Common myeloid progenitor, CD34-positive (primary cell): ENCODE results near the gene EIF5.
A peak's percentile ranks its signal among the peaks of the same experiment; 100 is the strongest.

Source experiments
- CTCF ChIA-PET: fragments of 350-600 bp; sonication (Branson Sonifier 250); formaldehyde crosslinking; loops from one replicate; lab custom pipeline; 2021; ENCODE audit warnings: antibody characterized with exemption; lab: Charles Lee
- POLR2A ChIA-PET: fragments of 350-600 bp; sonication (Branson Sonifier 250); formaldehyde crosslinking; loops from one replicate; lab custom pipeline; 2021; ENCODE audit warnings: antibody characterized with exemption; lab: Charles Lee
- DNase-seq, 3 donors: peaks; one replicate each; pipeline versions ENCODE4 v3.0.0 to v3.0.0-alpha.2; 2013
- H3K27ac ChIP-seq, 2 experiments: 1 replicate in 1 of 2; 2 replicates in 1 of 2; pipeline ENCODE4 v1.7.0; 2013; ENCODE audit warnings: inconsistent platforms in 2 of 2, low read length in 2 of 2, mild to moderate bottlenecking in 2 of 2, low read depth in 1 of 2, moderate library complexity in 1 of 2; ENCODE audit not compliant: severe bottlenecking in 2 of 2, insufficient read depth in 1 of 2, poor library complexity in 1 of 2
- H3K27me3 ChIP-seq, 5 experiments: replicated peaks in 2 of 5; 1 replicate in 3 of 5; 2 replicates in 2 of 5; pipeline versions ENCODE4 v1.6.1 to v1.7.0; 2013; ENCODE audit warnings: low read length in 4 of 5, mild to moderate bottlenecking in 2 of 5, moderate library complexity in 2 of 5, inconsistent platforms in 1 of 5; ENCODE audit not compliant: insufficient read depth in 5 of 5, control insufficient read depth in 4 of 5
- H3K36me3 ChIP-seq, 4 experiments: 1 replicate in 2 of 4; 2 replicates in 2 of 4; pipeline versions ENCODE4 v1.6.1 to v1.7.0; 2013; ENCODE audit warnings: low read length in 3 of 4, control low read depth in 1 of 4, mild to moderate bottlenecking in 1 of 4; ENCODE audit not compliant: control insufficient read depth in 4 of 4, insufficient read depth in 4 of 4
- H3K4me1 ChIP-seq, 4 experiments: 1 replicate in 3 of 4; 2 replicates in 1 of 4; pipeline versions ENCODE4 v1.6.1 to v1.7.1; 2013; ENCODE audit warnings: low read length in 3 of 4, mild to moderate bottlenecking in 3 of 4, control low read depth in 1 of 4, inconsistent platforms in 1 of 4, moderate library complexity in 1 of 4; ENCODE audit not compliant: control insufficient read depth in 4 of 4, insufficient read depth in 4 of 4; ENCODE audit errors: control extremely low read depth in 1 of 4
- H3K4me3 ChIP-seq, 7 experiments: 1 replicate in 4 of 7; 2 replicates in 3 of 7; pipeline versions ENCODE4 v1.5.1 to v1.7.0; 2013; ENCODE audit warnings: mild to moderate bottlenecking in 7 of 7, low read length in 6 of 7, moderate library complexity in 6 of 7, inconsistent platforms in 2 of 7, low read depth in 2 of 7, control low read depth in 1 of 7; ENCODE audit not compliant: insufficient read depth in 4 of 7, control insufficient read depth in 1 of 7; ENCODE audit errors: extremely low read depth in 1 of 7
- H3K9me3 ChIP-seq, 5 experiments: 1 replicate in 4 of 5; 2 replicates in 1 of 5; pipeline versions ENCODE4 v1.6.1 to v1.7.1; 2013; ENCODE audit warnings: low read length in 4 of 5, mild to moderate bottlenecking in 2 of 5, inconsistent platforms in 1 of 5, low read depth in 1 of 5, moderate library complexity in 1 of 5; ENCODE audit not compliant: control insufficient read depth in 4 of 5, insufficient read depth in 2 of 5; ENCODE audit errors: control extremely low read depth in 1 of 5
- WGBS: methylation state at CpG from one replicate; pipeline ENCODE4 v1.1.5; 2013; ENCODE audit not compliant: insufficient coverage; 5-methylcytosine and 5-hydroxymethylcytosine counted together

Gene EIF5

DNA sequence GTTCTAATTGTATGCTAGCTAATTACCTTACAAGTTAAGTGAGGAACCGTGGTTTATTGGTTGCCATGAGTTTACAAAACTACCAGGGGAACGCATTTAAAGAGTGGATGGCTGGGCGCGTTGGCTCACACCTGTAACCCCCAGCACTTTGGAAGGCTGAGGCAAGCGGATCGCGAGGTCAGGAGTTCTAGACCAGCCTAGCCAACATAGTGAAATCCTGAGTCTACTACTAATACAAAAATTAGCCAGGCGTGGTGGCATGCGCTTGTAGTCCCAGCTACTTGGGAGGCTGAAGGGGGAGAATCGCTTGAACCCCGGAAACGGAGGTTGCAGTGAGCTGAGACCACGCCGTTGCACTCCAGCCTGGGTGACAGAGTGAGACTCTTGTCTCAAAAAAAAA is 2.2 kb downstream of the EIF5 start:
- CTCF ChIA-PET, result interaction anchor here (1.2 to 1.9 kb wide), 2 partner anchors 9 to 231 kb away, joined by 5 to 6 read pairs; no protein-coding TSS in a partner anchor
- POLR2A ChIA-PET, result interaction anchor here (0.5 to 1.1 kb wide), 3 partner anchors 10 to 241 kb away, joined by 3 to 8 read pairs (median 5); no protein-coding TSS in a partner anchor
- H3K36me3 ChIP-seq, result peaks cover 37 to 58% (median 49%) of the 10 kb centered on the region in 4 experiments
- WGBS, result 95% methylated on average over 11 of the region's 14 CpGs
- no peak for DNase-seq
- no peaks in the 10 kb centered on the region for H3K27me3 ChIP-seq
- H3K4me1 ChIP-seq, result peaks cover 6 to 35% (median 29%) of the 10 kb centered on the region in 4 experiments
- H3K4me3 ChIP-seq, result peak overlapping the region in 5 of 7 experiments; percentile 79 to 96 (median 87)
- H3K27ac ChIP-seq, result no peak overlapping the region
- no peaks in the 10 kb centered on the region for H3K9me3 ChIP-seq

DNA sequence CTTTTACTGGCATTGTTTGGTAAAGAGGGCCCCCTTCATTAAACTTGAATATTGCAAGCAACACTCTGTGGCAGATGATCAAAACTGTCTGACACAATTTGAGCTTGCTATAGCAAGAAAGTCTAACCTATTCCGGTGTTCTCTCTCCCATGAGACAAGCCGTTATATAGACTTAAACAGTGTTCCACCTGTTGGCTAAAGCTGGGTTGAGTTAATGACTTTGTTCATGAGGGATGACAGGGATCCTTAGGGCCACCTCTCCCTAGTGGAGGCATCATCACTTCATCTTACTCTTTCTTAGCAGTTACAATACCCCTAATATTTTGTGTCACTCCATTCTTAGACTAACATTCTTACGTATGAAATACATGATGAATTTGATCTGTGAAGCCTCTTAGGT is 3.8 kb downstream of the EIF5 start:
- CTCF ChIA-PET, result interaction anchor here (0.6 to 1.0 kb wide), 2 partner anchors 40 to 53 kb away, joined by 3 read pairs; no protein-coding TSS in a partner anchor
- 90% methylated on average over 2 of the region's 3 CpGs for WGBS
- no peaks in the 10 kb centered on the region for H3K9me3 ChIP-seq
- no peaks in the 10 kb centered on the region for H3K27me3 ChIP-seq
- H3K4me3 ChIP-seq, result no peak overlapping the region
- POLR2A ChIA-PET, result no interaction called here
- no peak overlapping the region for H3K27ac ChIP-seq
- no peak for DNase-seq
- H3K4me1 ChIP-seq, result peaks cover 6 to 22% (median 16%) of the 10 kb centered on the region in 4 experiments
- peaks cover 40 to 74% (median 62%) of the 10 kb centered on the region in 4 experiments for H3K36me3 ChIP-seq

DNA sequence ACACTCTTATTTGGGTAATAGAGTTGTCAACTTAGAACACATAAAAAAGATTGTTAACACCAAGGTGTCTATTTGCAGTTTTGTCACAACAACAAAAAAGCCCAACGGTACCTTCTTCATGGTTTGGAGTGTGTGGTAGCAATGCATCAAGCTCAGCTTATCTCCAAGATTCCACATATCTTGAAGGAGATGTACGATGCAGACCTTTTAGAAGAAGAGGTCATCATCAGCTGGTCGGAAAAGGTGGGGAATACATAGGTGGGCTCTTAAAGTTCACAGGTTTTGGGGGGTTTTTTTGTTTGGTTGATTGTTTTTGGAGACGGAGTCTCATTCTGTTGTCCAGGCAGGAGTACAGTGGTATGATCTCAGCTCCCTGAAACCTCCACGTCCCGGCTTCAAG is 5.5 kb downstream of the EIF5 start:
- Histone ChIP-seq H3K36me3 (peaks cover 48 to 92% (median 76%) of the 10 kb centered on the region in 4 experiments), H3K4me3 (no peak overlapping the region), H3K9me3 (no peaks in the 10 kb centered on the region), H3K4me1 (peaks cover 6 to 16% (median 12%) of the 10 kb centered on the region in 4 experiments), H3K27me3 (no peaks in the 10 kb centered on the region), H3K27ac (no peak overlapping the region)
- CTCF ChIA-PET, result interaction anchor here (2.9 kb wide), 1 partner anchor 52 kb away, joined by 10 read pairs; no protein-coding TSS in a partner anchor
- DNase-seq, result no peak
- WGBS, result 97% methylated on average over 5 of the region's 6 CpGs
- POLR2A ChIA-PET, result no interaction called here

GRCh38 chr14:103340480-103341212 is 6.6 kb downstream of the EIF5 start:
- H3K4me1 ChIP-seq, result peaks cover 5 to 9% (median 7%) of the 10 kb centered on the region in 4 experiments
- no peak for DNase-seq
- CTCF ChIA-PET, result interaction anchor here (2.9 kb wide), 1 partner anchor 51 kb away, joined by 10 read pairs; no protein-coding TSS in a partner anchor
- WGBS, result 90% methylated on average over 6 of the region's 6 CpGs
- no peak overlapping the region for H3K27ac ChIP-seq
- POLR2A ChIA-PET, result no interaction called here
- H3K9me3 ChIP-seq, result no peaks in the 10 kb centered on the region
- no peak overlapping the region for H3K4me3 ChIP-seq
- H3K27me3 ChIP-seq, result no peaks in the 10 kb centered on the region
- peaks cover 48 to 95% (median 75%) of the 10 kb centered on the region in 4 experiments for H3K36me3 ChIP-seq

- Histone ChIP-seq H3K36me3 (peaks cover 41 to 87% (median 68%) of the 10 kb centered on the region in 4 experiments), H3K27ac (no peak overlapping the region), H3K9me3 (no peaks in the 10 kb centered on the region), H3K27me3 (no peaks in the 10 kb centered on the region), H3K4me3 (no peak overlapping the region), H3K4me1 (peaks cover 0 to under 1% (median 0%) of the 10 kb centered on the region in 4 experiments)
- ChIA-PET POLR2A (no interaction called here), CTCF (interaction anchor here (2.9 kb wide), 1 partner anchor 50 kb away, joined by 10 read pairs; no protein-coding TSS in a partner anchor)
- no CpG with 5 or more reads among the region's 5 CpGs for WGBS
- DNase-seq, result peak in 1 of 3 donors; percentile 61
These were observed 7.5 kb downstream of the EIF5 start for GRCh38 chr14:103341250-103342129.

- no peaks in the 10 kb centered on the region for H3K9me3 ChIP-seq
- peak in 1 of 3 donors; percentile 63 for DNase-seq
- H3K4me3 ChIP-seq, result no peak overlapping the region
- 86% methylated on average over 2 of the region's 4 CpGs for WGBS
- no peak overlapping the region for H3K27ac ChIP-seq
- peaks cover 25 to 68% (median 52%) of the 10 kb centered on the region in 4 experiments for H3K36me3 ChIP-seq
- ChIA-PET CTCF (interaction anchor here (1.0 to 1.6 kb wide), 8 partner anchors 10 to 51 kb away, joined by 3 to 7 read pairs (median 4); partner anchors contain the start of gene EIF5), POLR2A (interaction anchor here (0.9 to 1.9 kb wide), 7 partner anchors 9 to 48 kb away, joined by 3 to 10 read pairs (median 4); partner anchors contain the start of genes EIF5 and MARK3)
- no peaks in the 10 kb centered on the region for H3K27me3 ChIP-seq
- no peaks in the 10 kb centered on the region for H3K4me1 ChIP-seq
These were observed 9.3 kb downstream of the EIF5 start for GRCh38 chr14:103343164-103343879.
